GM12892 (cell line): ENCODE data around the gene CBFA2T3.

Experiments used
- POLR2A ChIP-seq: IDR thresholded peaks from 2 replicates; pipeline ENCODE4 v1.6.1; 2011; ENCODE audit warnings: low read depth, low read length, control low read depth
- POLR2AphosphoS5 ChIP-seq: IDR thresholded peaks from 2 replicates; pipeline ENCODE4 v1.6.1; 2011; ENCODE audit warnings: low read depth, low read length, control low read depth
- TAF1 ChIP-seq: IDR thresholded peaks from 2 replicates; pipeline ENCODE4 v1.6.1; 2011; ENCODE audit warnings: low read depth, mild to moderate bottlenecking, control low read depth, low read length, borderline replicate concordance

- TF ChIP-seq POLR2AphosphoS5 (no peak), TAF1 (no peak), POLR2A (no peak)
Observed at GRCh38 chr16:88904676-88905365, 72.2 kb downstream of the CBFA2T3 start.
